Spinal cord (tissue), 10 donors: Measurements from ENCODE around the gene SMTNL2. TPM values are rescaled to one million over a fixed set of nuclear protein-coding genes. Genes with fewer than 3 reads are reported as not detected.
"Not testable (repeated sequence)": the region's sequence is repeated elsewhere in the genome, so short reads cannot be mapped to it uniquely, and the experiment has no call there.

Source experiments
- DNase-seq, 6 donors: peaks; one replicate each; pipeline versions ENCODE4 v3.0.0 to v3.0.0-alpha.2; 2013 to 2015; ENCODE audit warnings: low spot score in 6 of 6, low read depth in 4 of 6
- H3K27ac ChIP-seq: one replicate; pipeline ENCODE4 v1.5.1; 2013; ENCODE audit warnings: low read depth, low read length, control low read depth
- H3K27me3 ChIP-seq: one replicate; pipeline ENCODE4 v1.6.1; 2013; ENCODE audit warnings: low read length; ENCODE audit not compliant: control insufficient read depth, insufficient read depth
- H3K36me3 ChIP-seq: one replicate; pipeline ENCODE4 v1.6.1; 2013; ENCODE audit warnings: low read length; ENCODE audit not compliant: control insufficient read depth, insufficient read depth
- H3K4me1 ChIP-seq: one replicate; pipeline ENCODE4 v1.6.1; 2013; ENCODE audit warnings: low read length; ENCODE audit not compliant: control insufficient read depth, insufficient read depth
- H3K4me3 ChIP-seq: one replicate; pipeline ENCODE4 v1.5.1; 2013; ENCODE audit warnings: low read depth, low read length, control low read depth
- H3K9me3 ChIP-seq: one replicate; pipeline ENCODE4 v1.6.1; 2013; ENCODE audit warnings: low read length; ENCODE audit not compliant: control insufficient read depth, insufficient read depth
- WGBS: methylation state at CpG from one replicate; pipeline ENCODE4 v1.1.5; 2013; ENCODE audit warnings: missing lambda C conversion rate; ENCODE audit not compliant: insufficient coverage; 5-methylcytosine and 5-hydroxymethylcytosine counted together
- polyA plus RNA-seq, 2 donors: library from polyadenylated mRNA; unstranded; fragments of 120-200 nt; gene quantifications; one replicate each; pipeline ENCODE4 v1.2.1, GENCODE V29; 2013; ENCODE audit not compliant: insufficient read length in 2 of 2
- total RNA-seq, 2 donors: library from RNA; depleted of rRNA in 1 of 2; stranded (reverse); fragments of 120-200 nt in 1 of 2; fragments of >200 nt in 1 of 2; gene quantifications; one replicate each; pipeline versions ENCODE4 v1.2.3 to v1.2.4, GENCODE V29; 2013 to 2014
- donor health status: healthy.

The SMTNL2 gene
- total and polyA plus RNA-seq, 4 donors: 5.1 to 33.9 (median 9.3) TPM

DNA sequence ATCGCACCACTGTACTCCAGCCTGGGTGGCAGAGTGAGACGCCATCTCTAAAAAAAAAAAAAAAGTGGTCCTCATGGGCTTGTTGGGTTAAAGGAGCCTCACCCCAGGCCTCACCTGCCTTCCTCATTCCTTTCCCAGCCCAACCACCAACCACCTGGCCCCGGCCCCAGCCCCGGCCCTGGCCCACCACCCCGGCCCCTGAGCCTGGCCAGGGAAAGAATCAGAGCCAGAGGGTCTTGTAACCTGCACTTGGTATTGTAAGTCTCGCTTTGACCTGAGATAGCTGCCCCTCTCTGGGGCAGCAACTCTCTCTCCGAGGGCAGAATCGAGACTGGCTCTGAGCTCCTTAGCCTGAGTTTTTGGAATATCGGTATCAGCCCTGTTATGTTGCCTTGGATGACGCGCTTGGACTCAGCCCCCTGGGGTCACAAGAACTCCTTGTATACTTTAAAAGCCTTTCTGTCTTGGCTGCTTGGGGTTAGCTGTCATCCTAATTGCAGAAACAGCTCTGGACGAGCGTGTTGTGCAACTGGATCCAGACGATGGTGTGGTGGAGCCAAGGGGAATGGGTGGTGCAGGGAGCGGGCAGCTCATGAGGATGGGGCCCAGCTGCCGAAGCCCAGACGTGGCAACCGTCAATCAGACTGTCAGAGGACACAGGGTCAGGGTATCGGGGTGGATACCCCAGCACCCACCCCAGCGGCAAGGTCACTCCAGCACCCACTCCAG, 14.6 kb downstream of the SMTNL2 start:
- Histone ChIP-seq H3K9me3 (no peaks in the 10 kb centered on the region), H3K36me3 (peaks cover 27% of the 10 kb centered on the region), H3K4me1 (peaks cover 41% of the 10 kb centered on the region), H3K27ac (no peak overlapping the region), H3K27me3 (no peaks in the 10 kb centered on the region), H3K4me3 (no peak overlapping the region)
- WGBS: 73% methylated on average over 16 of the region's 20 CpGs
- no peak for DNase-seq

DNA sequence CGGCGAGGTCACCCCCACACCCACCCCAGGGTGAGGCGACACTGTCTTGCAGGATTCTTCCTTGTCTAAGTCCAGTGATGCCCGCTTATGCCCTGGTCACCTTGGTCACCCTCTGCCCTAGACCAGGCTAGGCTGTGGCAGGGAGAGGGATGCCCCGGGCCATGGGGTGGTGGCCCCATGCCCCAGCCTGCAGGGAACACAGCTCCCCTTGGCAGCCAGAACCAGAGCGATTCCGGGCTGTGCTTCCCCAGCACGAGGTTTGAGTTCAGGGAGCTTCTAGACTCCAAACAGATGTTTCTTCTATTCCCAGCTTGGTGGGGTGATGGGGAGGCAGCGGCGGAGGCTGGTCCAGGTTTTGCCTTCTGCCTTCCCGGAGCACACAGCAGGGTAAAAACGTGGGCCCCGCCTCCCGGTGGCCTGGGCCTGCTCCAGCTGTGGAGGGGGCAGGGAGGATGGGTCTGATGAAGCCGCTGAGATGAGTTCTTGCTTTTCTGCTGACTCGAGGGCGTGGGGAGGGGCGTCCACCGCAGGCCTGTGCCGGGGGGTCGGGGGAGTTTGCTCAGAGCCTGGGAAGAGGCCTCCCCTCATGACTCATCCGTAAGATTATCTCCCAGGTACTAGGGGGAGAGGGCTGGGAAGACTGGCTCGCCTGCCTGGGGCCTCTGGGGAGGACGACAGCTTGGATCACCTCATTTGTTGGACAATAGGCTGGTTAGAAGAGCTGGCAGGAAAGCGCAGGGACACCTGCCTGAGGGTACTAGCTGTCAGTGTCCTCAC, 15.4 kb downstream of the SMTNL2 start:
- peak overlapping the region; percentile 3 for H3K27ac ChIP-seq
- WGBS: 36% methylated on average over 19 of the region's 25 CpGs
- peak in 2 of 6 donors; percentile 39 to 58 for DNase-seq
- H3K27me3 ChIP-seq: no peaks in the 10 kb centered on the region
- H3K4me3 ChIP-seq: no peak overlapping the region
- H3K36me3 ChIP-seq: peaks cover 27% of the 10 kb centered on the region
- peaks cover 45% of the 10 kb centered on the region for H3K4me1 ChIP-seq
- no peaks in the 10 kb centered on the region for H3K9me3 ChIP-seq

DNA sequence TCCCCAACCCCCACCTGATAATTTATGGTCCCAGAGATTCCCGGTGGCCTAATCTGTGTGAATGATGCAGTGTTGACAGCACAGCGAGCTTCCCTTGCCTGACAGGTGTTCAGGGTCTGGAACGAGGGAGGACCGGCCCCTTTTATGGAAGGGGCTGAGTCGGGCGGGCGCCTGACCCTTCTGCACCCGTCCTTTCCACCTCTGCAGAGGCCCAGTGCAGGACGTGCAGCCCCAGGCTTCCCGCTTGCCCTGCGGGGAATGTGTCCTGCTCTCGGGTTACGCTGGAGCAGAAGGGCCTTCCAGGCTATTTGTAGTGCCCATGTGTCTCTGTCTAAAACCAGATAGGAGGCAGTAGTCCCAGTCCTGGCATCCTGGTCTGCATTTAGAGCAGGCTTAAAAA, 16.2 kb downstream of the SMTNL2 start:
- 46% methylated on average over 12 of the region's 13 CpGs for WGBS
- Histone ChIP-seq H3K27me3 (no peaks in the 10 kb centered on the region), H3K4me1 (peaks cover 40% of the 10 kb centered on the region), H3K4me3 (no peak overlapping the region), H3K27ac (no peak overlapping the region), H3K36me3 (peaks cover 22% of the 10 kb centered on the region), H3K9me3 (no peaks in the 10 kb centered on the region)
- no peak for DNase-seq

DNA sequence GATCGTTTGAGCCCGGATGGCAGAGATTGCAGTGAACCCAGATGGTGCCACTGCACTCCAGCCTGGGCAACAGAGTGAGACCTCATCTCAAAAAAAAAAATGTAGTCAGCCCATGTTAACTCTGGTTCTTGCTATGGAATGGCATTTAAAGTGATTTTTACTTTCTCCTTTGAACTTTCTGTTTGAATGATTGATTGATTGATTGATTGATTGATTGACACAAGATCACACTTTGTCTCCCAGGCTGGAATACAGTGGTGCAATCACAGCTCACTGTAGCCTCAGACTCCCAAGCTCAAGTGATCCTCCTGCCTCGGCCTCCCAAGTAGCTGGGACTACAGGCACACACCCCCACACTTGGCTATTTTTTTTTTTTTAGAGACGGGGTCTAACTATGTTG, 17.0 kb downstream of the SMTNL2 start:
- Histone ChIP-seq H3K27me3 (no peaks in the 10 kb centered on the region), H3K36me3 (peaks cover 21% of the 10 kb centered on the region), H3K27ac (no peak overlapping the region), H3K9me3 (no peaks in the 10 kb centered on the region), H3K4me3 (no peak overlapping the region), H3K4me1 (peaks cover 45% of the 10 kb centered on the region)
- 75% methylated on average over 2 of the region's 4 CpGs for WGBS
- no peak for DNase-seq

DNA sequence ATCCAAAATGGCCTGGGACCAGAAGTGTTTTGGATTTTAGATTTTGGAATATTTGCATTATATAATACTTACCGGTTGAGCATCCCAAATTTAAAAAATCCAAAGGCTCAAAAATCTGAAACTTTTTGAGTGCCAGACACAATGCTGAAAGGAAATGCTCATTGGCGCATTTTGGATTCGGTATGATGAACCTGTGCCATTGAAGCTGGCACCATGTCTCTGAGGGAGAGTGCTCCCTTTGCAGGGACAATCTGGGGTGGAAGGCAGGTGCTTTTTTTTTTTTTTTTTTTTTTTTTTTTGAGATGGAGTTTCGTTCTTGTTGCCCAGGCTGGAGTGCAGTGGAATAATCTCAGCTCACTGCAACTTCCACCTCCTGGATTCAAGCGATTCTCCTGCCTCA, 17.7 kb downstream of the SMTNL2 start:
- 89% methylated on average over 3 of the region's 5 CpGs for WGBS
- peaks cover 48% of the 10 kb centered on the region for H3K4me1 ChIP-seq
- no peak overlapping the region for H3K4me3 ChIP-seq
- DNase-seq: no peak
- H3K36me3 ChIP-seq: peaks cover 15% of the 10 kb centered on the region
- no peaks in the 10 kb centered on the region for H3K27me3 ChIP-seq
- H3K9me3 ChIP-seq: no peaks in the 10 kb centered on the region
- H3K27ac ChIP-seq: no peak overlapping the region

DNA sequence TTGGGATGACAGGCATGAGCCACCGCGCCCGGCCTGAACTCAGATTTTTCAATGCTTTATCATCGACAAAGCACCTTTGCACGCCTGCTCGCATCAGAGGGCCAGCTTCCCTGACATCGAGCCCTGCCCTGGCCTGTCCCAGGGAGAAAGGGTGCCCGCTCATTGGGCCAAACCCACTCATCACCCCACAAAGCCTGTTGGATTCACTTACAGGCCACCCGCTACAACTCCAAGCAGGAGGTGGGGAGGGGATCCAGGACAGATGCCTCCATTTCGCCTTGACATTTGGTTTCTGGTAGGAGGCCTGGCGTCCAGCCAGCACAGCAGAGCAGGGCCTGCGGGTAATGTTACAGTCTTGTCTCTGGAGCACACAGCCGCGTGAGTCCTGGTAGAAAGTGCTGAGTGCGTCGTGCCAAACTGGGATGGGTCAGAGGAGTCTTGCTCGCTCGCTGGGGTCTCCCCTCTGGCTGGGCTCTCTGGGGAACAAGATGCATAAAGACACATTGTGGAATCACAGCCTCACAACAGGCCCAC, 19.8 kb downstream of the SMTNL2 start:
- Histone ChIP-seq H3K27ac (peak overlapping the region; percentile 25), H3K4me1 (peaks cover 54% of the 10 kb centered on the region), H3K4me3 (no peak overlapping the region), H3K36me3 (peaks cover 8% of the 10 kb centered on the region), H3K9me3 (no peaks in the 10 kb centered on the region), H3K27me3 (no peaks in the 10 kb centered on the region)
- 42% methylated on average over 16 of the region's 18 CpGs for WGBS
- peak in 2 of 6 donors; percentile 86 to 89 for DNase-seq

DNA sequence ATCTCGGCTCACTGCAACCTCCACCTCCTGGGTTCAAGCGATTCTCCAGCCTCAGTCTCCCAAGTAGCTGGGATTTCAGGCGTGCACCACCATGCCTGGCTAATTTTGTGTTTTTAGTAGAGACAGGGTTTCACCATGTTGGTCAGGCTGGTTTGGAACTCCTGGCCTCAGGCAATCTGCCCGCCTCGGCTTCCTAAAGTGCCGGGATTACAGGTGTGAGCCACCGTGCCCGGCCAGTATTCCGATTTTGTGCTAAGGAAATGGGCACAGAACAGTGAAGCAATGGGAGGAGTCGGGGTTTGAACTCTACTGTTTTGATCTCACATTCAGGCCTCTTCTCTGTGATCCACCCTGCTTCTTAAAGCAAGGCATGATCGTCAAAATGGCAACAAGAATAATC, 20.4 kb downstream of the SMTNL2 start:
- not testable (repeated sequence) for H3K27me3 ChIP-seq, H3K9me3 ChIP-seq, H3K4me3 ChIP-seq, H3K27ac ChIP-seq, H3K36me3 ChIP-seq, DNase-seq
- H3K4me1 ChIP-seq: peaks cover 48% of the 10 kb centered on the region
- WGBS: 89% methylated on average over 6 of the region's 11 CpGs

DNA sequence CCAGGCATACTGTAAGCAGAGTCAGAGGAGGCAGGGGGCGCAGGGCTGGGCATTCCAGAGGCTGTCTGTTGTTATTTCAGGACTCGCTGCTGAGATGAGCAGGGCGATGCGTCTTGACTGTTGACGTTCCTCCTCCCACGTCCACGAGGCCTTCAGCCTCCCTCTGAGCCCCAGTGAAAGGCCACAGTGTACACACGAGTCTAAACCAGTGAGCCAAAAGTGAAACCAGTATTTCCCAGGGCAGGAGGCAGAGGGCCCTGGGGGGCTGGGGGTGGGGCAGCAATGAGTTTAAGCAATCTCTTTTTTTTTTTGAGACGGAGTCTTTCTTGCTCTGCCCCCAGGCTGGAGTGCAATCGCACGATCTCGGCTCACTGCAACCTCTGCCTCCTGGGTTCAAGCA, 21.5 kb downstream of the SMTNL2 start:
- Histone ChIP-seq H3K4me1 (peaks cover 39% of the 10 kb centered on the region), H3K9me3 (no peaks in the 10 kb centered on the region), H3K36me3 (no peaks in the 10 kb centered on the region), H3K27ac (peak overlapping the region; percentile 61), H3K27me3 (no peaks in the 10 kb centered on the region), H3K4me3 (no peak overlapping the region)
- peak in 1 of 6 donors; percentile 62 for DNase-seq
- 67% methylated on average over 7 of the region's 12 CpGs for WGBS

DNA sequence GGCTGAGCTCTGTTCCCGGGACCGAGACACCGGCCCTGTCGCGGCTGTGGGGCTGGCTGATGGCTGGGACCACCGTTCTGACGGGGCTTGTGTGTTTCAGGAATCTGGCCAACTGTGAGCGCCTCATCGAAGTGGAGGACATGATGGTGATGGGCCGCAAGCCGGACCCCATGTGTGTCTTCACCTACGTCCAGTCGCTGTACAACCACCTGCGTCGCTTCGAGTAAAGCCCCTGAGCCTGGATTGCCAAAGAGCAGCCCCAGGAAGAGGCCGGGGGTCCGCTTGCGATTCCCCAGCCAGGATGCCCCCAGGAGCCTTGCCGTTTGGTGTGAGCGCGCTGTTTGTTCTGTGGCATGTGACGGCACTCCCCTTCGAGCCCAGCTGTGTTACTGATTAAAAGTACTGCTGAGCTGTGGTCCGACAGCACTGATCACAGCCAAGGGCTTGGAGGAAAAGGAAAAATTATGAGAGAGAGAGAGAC, 23.0 kb downstream of the SMTNL2 start:
- peak overlapping the region; percentile 77 for H3K27ac ChIP-seq
- DNase-seq: peak in 1 of 6 donors; percentile 44
- peaks cover 37% of the 10 kb centered on the region for H3K4me1 ChIP-seq
- H3K9me3 ChIP-seq: no peaks in the 10 kb centered on the region
- 35% methylated on average over 25 of the region's 25 CpGs for WGBS
- H3K27me3 ChIP-seq: no peaks in the 10 kb centered on the region
- H3K4me3 ChIP-seq: no peak overlapping the region
- no peaks in the 10 kb centered on the region for H3K36me3 ChIP-seq
